ENCODE measurements around the gene PLEKHA8. TPM values are rescaled to one million over a fixed set of nuclear protein-coding genes. Genes with fewer than 3 reads are reported as not detected.

PLEKHA8 gene
- total RNA-seq, 1 experiment from 2014 or later, result 29.2 TPM

DNA sequence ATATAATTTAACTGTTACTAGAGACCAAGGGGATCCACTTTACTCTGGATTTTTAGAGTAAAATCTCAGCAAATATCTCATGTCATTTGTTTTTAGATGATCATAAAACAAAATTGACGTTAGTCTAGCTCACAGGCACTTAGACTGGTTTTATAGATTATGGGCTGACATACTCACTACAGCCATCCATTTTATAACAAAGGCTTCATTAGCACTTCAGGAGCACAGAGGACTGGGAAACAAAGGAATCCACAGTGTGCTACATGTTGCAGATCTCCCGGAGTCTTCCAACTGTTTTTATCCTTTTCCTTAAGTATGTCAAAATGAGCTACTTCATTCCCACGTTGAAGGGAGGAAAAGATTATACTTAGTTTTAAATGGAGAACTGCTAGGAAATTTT, 22.7 kb upstream of the PLEKHA8 start:
- no peaks in the 10 kb centered on the region for H3K27me3 ChIP-seq (ENCODE audit: control insufficient read depth, insufficient read depth, low read length)
- H3K36me3 ChIP-seq (replicated peaks; ENCODE audit: control insufficient read depth, insufficient read depth, low read length), result no peaks in the 10 kb centered on the region
- DNase-seq, result peak; percentile 40
- H3K4me3 ChIP-seq (ENCODE audit: insufficient read depth, low read depth, low read length), result no peak overlapping the region

GRCh38 chr7:30010021-30010420, 18.2 kb upstream of the PLEKHA8 start:
- no peak overlapping the region for H3K4me3 ChIP-seq (ENCODE audit: insufficient read depth, low read depth, low read length)
- H3K27me3 ChIP-seq (ENCODE audit: control insufficient read depth, insufficient read depth, low read length), result no peaks in the 10 kb centered on the region
- DNase-seq, result no peak
- H3K36me3 ChIP-seq (replicated peaks; ENCODE audit: control insufficient read depth, insufficient read depth, low read length), result no peaks in the 10 kb centered on the region; the same call in none of the 2 replicates

DNA sequence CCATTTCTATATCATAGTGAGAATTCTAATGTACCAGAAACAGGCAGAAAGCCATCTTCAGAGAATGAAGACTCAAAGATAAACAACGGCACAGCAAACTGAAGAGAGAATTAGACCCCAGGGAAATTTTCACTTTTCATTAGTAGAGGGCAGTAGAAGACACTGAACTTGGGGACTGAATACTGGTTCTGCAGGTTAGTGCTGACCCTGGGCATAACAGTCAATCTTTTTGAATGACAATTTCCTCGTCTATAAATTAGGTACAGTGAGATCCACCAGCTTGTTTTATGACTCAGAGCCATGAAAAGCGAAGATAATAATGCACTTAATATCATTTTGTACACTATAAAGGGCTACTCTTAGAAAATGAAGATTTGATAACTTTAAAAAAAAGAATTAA, 15.5 kb upstream of the PLEKHA8 start:
- DNase-seq, result no peak
- H3K4me3 ChIP-seq (ENCODE audit: insufficient read depth, low read depth, low read length), result no peak overlapping the region
- no peaks in the 10 kb centered on the region for H3K27me3 ChIP-seq (ENCODE audit: control insufficient read depth, insufficient read depth, low read length)
- H3K36me3 ChIP-seq (replicated peaks; ENCODE audit: control insufficient read depth, insufficient read depth, low read length), result no peaks in the 10 kb centered on the region; the same call in none of the 2 replicates

DNA sequence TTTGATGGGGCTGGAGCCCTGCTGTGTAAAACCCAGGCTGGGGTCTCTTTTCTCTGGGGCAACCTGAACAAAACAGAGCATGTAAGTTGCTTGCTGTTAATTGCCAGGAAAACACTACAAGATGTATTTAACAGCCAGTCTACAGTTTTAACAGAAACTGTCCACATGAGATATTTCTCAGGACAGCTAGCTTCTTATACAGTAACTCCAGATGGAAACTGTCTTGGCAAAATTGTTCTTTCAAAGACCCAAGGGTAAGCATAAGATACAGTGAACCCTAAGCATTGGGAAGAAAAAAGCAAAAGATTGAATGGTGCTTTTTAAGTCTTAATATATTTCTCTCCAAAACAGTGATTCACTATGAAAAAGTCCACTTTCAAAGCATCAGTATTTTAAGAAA, 9.8 kb upstream of the PLEKHA8 start:
- Histone ChIP-seq H3K27me3 (ENCODE audit: control insufficient read depth, insufficient read depth, low read length) (no peaks in the 10 kb centered on the region), H3K4me3 (ENCODE audit: insufficient read depth, low read depth, low read length) (no peak overlapping the region), H3K36me3 (replicated peaks; ENCODE audit: control insufficient read depth, insufficient read depth, low read length) (no peaks in the 10 kb centered on the region; the same call in none of the 2 replicates)
- no peak for DNase-seq

DNA sequence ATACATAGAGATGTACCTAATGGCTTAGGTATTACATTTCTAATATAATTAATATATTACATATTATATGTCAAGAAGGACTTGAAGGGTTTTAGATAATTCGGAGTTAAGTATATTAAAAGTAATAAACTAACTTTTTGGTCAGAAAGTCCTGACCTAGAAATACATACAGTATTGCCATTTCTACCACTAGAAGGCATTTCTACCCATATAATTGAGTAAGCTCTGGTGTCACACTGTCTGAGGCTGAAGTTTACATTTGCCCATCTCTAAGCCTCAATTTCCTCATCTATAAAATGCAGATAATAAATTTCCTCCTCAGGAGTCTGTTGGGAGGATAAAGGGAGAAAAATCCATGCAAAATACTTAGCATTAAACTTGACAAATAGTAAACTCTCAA, 8.8 kb upstream of the PLEKHA8 start:
- DNase-seq, result no peak
- no peaks in the 10 kb centered on the region; the same call in 1 of the 2 replicates for H3K36me3 ChIP-seq (replicated peaks; ENCODE audit: control insufficient read depth, insufficient read depth, low read length)
- H3K4me3 ChIP-seq (ENCODE audit: insufficient read depth, low read depth, low read length), result no peak overlapping the region
- no peaks in the 10 kb centered on the region for H3K27me3 ChIP-seq (ENCODE audit: control insufficient read depth, insufficient read depth, low read length)

DNA sequence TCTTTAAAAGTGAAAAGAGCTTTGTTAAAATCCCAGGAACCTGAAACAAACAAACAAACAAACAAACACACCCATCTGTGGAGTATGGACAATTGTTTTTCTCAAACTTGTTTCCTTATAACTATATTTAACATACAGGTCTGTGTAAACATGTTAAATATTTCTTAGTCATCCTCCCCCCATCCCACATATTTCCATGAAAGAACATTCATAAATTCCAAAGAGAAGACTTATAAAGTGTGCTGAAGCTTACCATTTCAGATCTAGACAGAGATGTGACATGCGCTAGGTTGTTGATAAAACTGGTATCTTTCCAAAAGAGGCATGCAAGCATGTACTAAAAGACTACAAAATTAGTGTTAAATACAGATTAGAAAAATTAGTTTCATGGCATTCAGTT, 8.3 kb upstream of the PLEKHA8 start:
- H3K4me3 ChIP-seq (ENCODE audit: insufficient read depth, low read depth, low read length), result no peak overlapping the region
- no peaks in the 10 kb centered on the region for H3K27me3 ChIP-seq (ENCODE audit: control insufficient read depth, insufficient read depth, low read length)
- H3K36me3 ChIP-seq (replicated peaks; ENCODE audit: control insufficient read depth, insufficient read depth, low read length), result no peaks in the 10 kb centered on the region; the same call in 1 of the 2 replicates
- DNase-seq, result no peak

DNA sequence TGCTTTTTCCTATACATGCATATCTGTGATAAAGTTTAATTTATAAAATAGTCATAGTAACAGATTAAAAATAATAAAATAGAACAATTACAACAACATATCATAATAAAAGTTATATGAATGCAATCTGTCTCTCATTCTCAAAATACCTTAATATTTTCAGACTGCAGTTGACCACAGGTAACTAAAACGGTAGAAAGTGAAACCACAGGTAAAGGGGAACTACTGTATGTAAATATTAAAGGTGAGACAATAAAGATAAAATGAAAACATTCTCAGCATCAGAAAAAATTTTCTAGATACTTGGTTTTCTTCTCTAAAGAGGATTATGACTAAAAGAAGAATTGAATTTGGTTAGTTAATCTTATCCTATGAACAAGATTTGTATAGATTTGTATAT, 7.7 kb upstream of the PLEKHA8 start:
- no peaks in the 10 kb centered on the region; the same call in 1 of the 2 replicates for H3K36me3 ChIP-seq (replicated peaks; ENCODE audit: control insufficient read depth, insufficient read depth, low read length)
- DNase-seq, result no peak
- no peaks in the 10 kb centered on the region for H3K27me3 ChIP-seq (ENCODE audit: control insufficient read depth, insufficient read depth, low read length)
- H3K4me3 ChIP-seq (ENCODE audit: insufficient read depth, low read depth, low read length), result no peak overlapping the region

DNA sequence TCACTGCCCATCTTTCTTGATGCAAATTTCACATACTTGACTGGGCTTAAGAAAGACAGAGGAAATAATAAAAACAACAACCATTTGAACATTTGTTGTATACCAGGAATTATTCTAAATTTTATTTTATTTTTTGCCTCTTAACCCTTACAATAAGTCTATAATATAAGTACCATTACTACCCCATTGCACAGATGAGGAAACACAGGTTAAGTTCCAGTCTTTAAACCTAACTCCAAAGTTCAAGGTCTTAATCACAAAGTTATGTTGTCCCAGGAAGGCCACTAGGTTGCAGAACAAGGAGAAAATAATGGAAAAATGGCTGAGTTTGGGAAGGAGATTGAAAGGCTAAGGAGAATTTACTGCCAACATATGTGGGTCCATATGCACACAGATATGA, 5.2 kb upstream of the PLEKHA8 start:
- no peaks in the 10 kb centered on the region for H3K27me3 ChIP-seq (ENCODE audit: control insufficient read depth, insufficient read depth, low read length)
- no peaks in the 10 kb centered on the region for H3K36me3 ChIP-seq (replicated peaks; ENCODE audit: control insufficient read depth, insufficient read depth, low read length)
- DNase-seq, result no peak
- H3K4me3 ChIP-seq (ENCODE audit: insufficient read depth, low read depth, low read length), result no peak overlapping the region

DNA sequence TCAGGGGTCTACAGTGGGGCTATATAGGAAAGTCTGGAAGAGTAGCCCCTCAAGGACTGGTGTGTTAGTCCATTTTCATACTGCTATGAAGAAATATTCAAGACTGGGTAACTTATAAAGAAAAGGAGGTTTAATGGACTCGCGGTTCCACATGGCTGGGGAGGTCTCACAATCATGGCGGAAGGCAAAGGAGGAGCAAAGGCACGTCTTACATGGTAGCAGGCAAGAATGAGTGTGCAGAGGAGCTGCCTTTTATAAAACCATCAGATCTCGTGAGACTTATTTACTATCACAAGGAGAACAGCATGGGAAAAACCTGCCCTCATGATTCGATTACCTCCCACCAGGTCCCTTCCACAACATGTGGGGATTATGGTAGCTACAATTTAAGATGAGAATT, 4.7 kb upstream of the PLEKHA8 start:
- DNase-seq, result no peak
- Histone ChIP-seq H3K4me3 (ENCODE audit: insufficient read depth, low read depth, low read length) (no peak overlapping the region), H3K27me3 (ENCODE audit: control insufficient read depth, insufficient read depth, low read length) (no peaks in the 10 kb centered on the region), H3K36me3 (replicated peaks; ENCODE audit: control insufficient read depth, insufficient read depth, low read length) (no peaks in the 10 kb centered on the region)

GRCh38 chr7:30026229-30027064, 1.8 kb upstream of the PLEKHA8 start, which contains the start of gene FKBP14:
TSS of gene FKBP14 (minus strand) at chr7:30026702. CDS start at chr7:30026508, 194 bp downstream.
- Histone ChIP-seq H3K36me3 (replicated peaks; ENCODE audit: control insufficient read depth, insufficient read depth, low read length) (no peaks in the 10 kb centered on the region), H3K4me3 (ENCODE audit: insufficient read depth, low read depth, low read length) (peak within 1 kb of the TSS; percentile 79), H3K27me3 (ENCODE audit: control insufficient read depth, insufficient read depth, low read length) (no peaks in the 10 kb centered on the region)
- DNase-seq, result peak; percentile 90

- no peaks in the 10 kb centered on the region for H3K36me3 ChIP-seq (replicated peaks; ENCODE audit: control insufficient read depth, insufficient read depth, low read length)
Observed at GRCh38 chr7:30027065-30027456, 1.2 kb upstream of the PLEKHA8 start.

GRCh38 chr7:30027740-30028215, 434 bp upstream of the PLEKHA8 start:
- peak overlapping the region; percentile 79 for H3K4me3 ChIP-seq (ENCODE audit: insufficient read depth, low read depth, low read length)
- H3K27me3 ChIP-seq (ENCODE audit: control insufficient read depth, insufficient read depth, low read length), result no peaks in the 10 kb centered on the region
- no peaks in the 10 kb centered on the region for H3K36me3 ChIP-seq (replicated peaks; ENCODE audit: control insufficient read depth, insufficient read depth, low read length)
- DNase-seq, result no peak

More at GRCh38 chr7:30027065-30027456, 1.2 kb upstream of the PLEKHA8 start:
- no peak for DNase-seq
- Histone ChIP-seq H3K4me3 (ENCODE audit: insufficient read depth, low read depth, low read length) (peak overlapping the region; percentile 79), H3K27me3 (ENCODE audit: control insufficient read depth, insufficient read depth, low read length) (no peaks in the 10 kb centered on the region)

DNA sequence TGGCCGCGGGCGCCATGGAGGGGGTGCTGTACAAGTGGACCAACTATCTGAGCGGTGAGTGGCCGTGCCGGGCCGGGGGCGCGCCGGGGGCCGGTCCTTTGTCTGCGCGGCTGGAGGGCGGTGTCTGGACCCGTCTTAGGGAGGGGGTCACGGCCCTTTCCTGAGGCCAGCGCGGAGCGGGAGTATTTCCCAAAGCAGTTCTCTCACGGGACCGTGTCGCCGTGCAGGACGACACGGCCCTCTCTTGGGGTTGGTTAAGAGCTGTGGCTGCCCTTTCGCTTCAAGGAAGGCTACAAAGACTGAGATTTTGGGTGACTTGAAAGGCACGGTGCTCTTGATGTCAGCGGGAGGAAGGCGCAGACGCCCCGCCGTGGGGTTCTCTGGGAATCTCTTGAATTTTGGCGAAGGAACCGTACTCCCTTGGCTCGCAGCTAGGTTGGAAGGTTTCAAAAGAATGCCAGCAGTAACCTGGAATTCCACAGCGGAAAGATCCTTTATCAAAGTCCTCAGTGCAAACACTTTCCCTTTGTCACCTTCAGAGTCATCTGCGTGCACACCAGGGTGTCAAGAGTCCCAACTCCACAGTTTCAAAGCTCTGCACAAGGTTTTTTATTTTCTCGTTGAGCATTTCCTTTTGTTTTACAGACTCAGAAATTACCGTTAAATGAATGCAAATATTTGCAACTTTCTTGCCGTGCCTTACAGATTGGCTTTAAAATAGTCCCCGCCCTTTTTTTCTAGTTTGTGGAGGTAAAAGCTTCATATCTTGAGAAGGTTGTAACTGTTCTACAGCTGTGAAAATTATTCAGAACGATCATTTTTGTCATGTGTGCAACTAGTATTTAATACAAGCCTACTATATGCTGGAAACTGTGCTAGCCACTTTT, 780 bp downstream of the PLEKHA8 start:
- Histone ChIP-seq H3K36me3 (replicated peaks; ENCODE audit: control insufficient read depth, insufficient read depth, low read length) (no peaks in the 10 kb centered on the region), H3K27me3 (ENCODE audit: control insufficient read depth, insufficient read depth, low read length) (no peaks in the 10 kb centered on the region), H3K4me3 (ENCODE audit: insufficient read depth, low read depth, low read length) (peak overlapping the region; percentile 79)
- DNase-seq, result peak; percentile 78

DNA sequence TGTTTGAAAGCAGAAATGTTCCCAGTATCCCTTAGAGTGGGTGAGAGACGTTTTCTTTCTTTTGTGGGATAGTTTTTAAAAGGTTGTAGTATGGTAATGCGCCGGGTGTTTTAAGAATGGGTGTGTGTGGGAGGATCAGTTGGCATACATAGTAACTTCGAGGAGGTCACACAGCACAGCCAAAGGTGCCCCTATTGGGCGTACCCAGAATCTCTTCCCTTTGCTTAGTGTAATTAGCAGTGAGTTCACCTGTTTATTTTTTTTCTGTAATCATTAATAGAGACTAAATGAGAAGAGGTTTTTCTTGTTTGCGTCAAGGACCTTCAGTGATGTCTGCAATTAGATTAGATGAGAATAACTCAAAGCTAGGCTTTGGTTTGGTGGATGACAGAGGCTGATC, 1.5 kb downstream of the PLEKHA8 start:
- peak; percentile 26 for DNase-seq
- Histone ChIP-seq H3K27me3 (ENCODE audit: control insufficient read depth, insufficient read depth, low read length) (no peaks in the 10 kb centered on the region), H3K36me3 (replicated peaks; ENCODE audit: control insufficient read depth, insufficient read depth, low read length) (no peaks in the 10 kb centered on the region), H3K4me3 (ENCODE audit: insufficient read depth, low read depth, low read length) (peak overlapping the region; percentile 79; the same call in 1 of the 2 replicates)
